Measurements from ENCODE around the gene ADAMTS12. TPM values are rescaled to one million over a fixed set of nuclear protein-coding genes. Genes with fewer than 3 reads are reported as not detected.

ADAMTS12 gene
- total RNA-seq, 1 experiment from 2014 or later = 6.2 TPM

- H4K5ac ChIP-seq (ENCODE audit: insufficient read length, low read depth, low read length) = no peak overlapping the region
- Mint-ChIP-seq H3K27me3 (ENCODE audit: low read depth) (no peaks in the 10 kb centered on the region), H3K9me3 (no peaks in the 10 kb centered on the region), H3K4me3 (no peak overlapping the region; a peak in 1 of 5 replicates), H3K27ac (peak overlapping the region in 1 of 3 experiments; percentile 52; a peak in 1 of 7 replicates), H3K36me3 (ENCODE audit: insufficient read depth in 1 of 3, low read depth in 3 of 3) (peaks cover 0 to 7% (median 0%) of the 10 kb centered on the region in 3 experiments; a peak in 2 of 7 replicates), H3K4me1 (peaks cover 5 to 13% of the 10 kb centered on the region in 2 experiments)
- H3K4me1 ChIP-seq (ENCODE audit: insufficient read depth, low read length) = no peaks in the 10 kb centered on the region
- H3K9ac ChIP-seq (ENCODE audit: extremely low read depth, insufficient read length, low read length) = no peak overlapping the region
- H3K27me3 ChIP-seq (ENCODE audit: insufficient read depth, low read length) = no peaks in the 10 kb centered on the region
- H2BK15ac ChIP-seq (ENCODE audit: low read depth, low read length) = no peak overlapping the region
- no peak overlapping the region for H3K23ac ChIP-seq (ENCODE audit: insufficient read length, low read depth, low read length)
- no peaks in the 10 kb centered on the region for H3K9me3 ChIP-seq (ENCODE audit: control insufficient read depth, low read depth, low read length)
- TF ChIP-seq CTCF (conservative IDR thresholded peaks at IDR 0.05) = no peak
- H3K56ac ChIP-seq (ENCODE audit: insufficient read length, low read depth, low read length) = no peak overlapping the region
- no peak overlapping the region for H2BK12ac ChIP-seq (ENCODE audit: insufficient read length, low read depth, low read length)
- H2AFZ ChIP-seq (ENCODE audit: low read length) = no peak overlapping the region
- H3K79me2 ChIP-seq (ENCODE audit: insufficient read depth, low read length) = no peaks in the 10 kb centered on the region
- H4K20me1 ChIP-seq (ENCODE audit: control insufficient read depth, insufficient read depth, insufficient read length) = no peaks in the 10 kb centered on the region
- H4K8ac ChIP-seq (replicated peaks; ENCODE audit: insufficient read length, low read depth, low read length) = no peak overlapping the region
- no peak overlapping the region for H3K4ac ChIP-seq (ENCODE audit: low read depth, low read length)
- H3K79me1 ChIP-seq (ENCODE audit: insufficient read depth, low read depth, low read length, poor library complexity, severe bottlenecking) = no peaks in the 10 kb centered on the region
- no peak overlapping the region for H3K14ac ChIP-seq (ENCODE audit: insufficient read depth, low read length)
- H4K91ac ChIP-seq (ENCODE audit: insufficient read length, low read depth, low read length) = no peak overlapping the region
- H3K27ac ChIP-seq (ENCODE audit: insufficient read length, low read depth, low read length) = no peak overlapping the region
- H2BK5ac ChIP-seq (ENCODE audit: insufficient read length, low read length) = no peak overlapping the region
- no peak overlapping the region for H2AK5ac ChIP-seq (ENCODE audit: insufficient read length, low read length)
- DNase-seq = no peak
- H3K18ac ChIP-seq (ENCODE audit: insufficient read length, low read depth, low read length) = no peak overlapping the region
- H3K23me2 ChIP-seq (ENCODE audit: insufficient read length, low read depth, low read length, poor library complexity, severe bottlenecking) = no peaks in the 10 kb centered on the region
- no peak overlapping the region for H3T11ph ChIP-seq (ENCODE audit: low read length)
- H2BK120ac ChIP-seq (ENCODE audit: low read depth, low read length, poor library complexity, severe bottlenecking) = no peak overlapping the region
- WGBS (ENCODE audit: extremely low coverage, insufficient read length, low lambda C conversion rate) = no CpG with 5 or more reads among the region's 8 CpGs
- H3K4me2 ChIP-seq (ENCODE audit: insufficient read depth, insufficient read length, low read length) = no peak overlapping the region
- no peak overlapping the region for H2BK20ac ChIP-seq (ENCODE audit: low read depth, low read length, poor library complexity, severe bottlenecking)
These were observed 283.3 kb downstream of the ADAMTS12 start for GRCh38 chr5:33608344-33609041.

Measured in H9 (cell line).